Effector CD4-positive, alpha-beta T cell (primary cell): ENCODE measurements around the gene DEFB124.
"Not testable (repeated sequence)": the region's sequence is repeated elsewhere in the genome, so short reads cannot be mapped to it uniquely, and the experiment has no call there.

Source experiments
- DNase-seq: peaks from one replicate; pipeline ENCODE4 v3.0.0-alpha.2; 2020

Gene DEFB124

DNA sequence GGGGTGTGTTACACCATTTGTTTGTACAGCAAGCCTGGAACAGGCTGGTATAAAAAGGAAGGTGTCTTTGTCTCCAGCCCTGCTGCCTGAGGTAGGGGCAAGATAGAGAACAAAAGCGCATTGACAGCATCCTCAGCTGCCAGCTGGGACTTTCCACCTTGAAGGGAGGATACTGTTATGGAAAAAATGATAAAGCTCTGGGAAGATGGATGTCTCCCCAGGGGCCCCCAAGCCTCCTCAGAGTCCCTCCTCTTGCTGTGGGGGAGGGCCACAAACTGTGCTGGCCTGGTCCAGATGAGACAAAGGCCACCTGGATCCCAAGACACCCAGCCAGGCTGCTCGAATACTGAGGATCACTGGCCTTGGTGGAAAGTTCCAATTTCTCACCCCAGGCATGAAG, 13.2 kb upstream of the DEFB124 start:
- no peak for DNase-seq

DNA sequence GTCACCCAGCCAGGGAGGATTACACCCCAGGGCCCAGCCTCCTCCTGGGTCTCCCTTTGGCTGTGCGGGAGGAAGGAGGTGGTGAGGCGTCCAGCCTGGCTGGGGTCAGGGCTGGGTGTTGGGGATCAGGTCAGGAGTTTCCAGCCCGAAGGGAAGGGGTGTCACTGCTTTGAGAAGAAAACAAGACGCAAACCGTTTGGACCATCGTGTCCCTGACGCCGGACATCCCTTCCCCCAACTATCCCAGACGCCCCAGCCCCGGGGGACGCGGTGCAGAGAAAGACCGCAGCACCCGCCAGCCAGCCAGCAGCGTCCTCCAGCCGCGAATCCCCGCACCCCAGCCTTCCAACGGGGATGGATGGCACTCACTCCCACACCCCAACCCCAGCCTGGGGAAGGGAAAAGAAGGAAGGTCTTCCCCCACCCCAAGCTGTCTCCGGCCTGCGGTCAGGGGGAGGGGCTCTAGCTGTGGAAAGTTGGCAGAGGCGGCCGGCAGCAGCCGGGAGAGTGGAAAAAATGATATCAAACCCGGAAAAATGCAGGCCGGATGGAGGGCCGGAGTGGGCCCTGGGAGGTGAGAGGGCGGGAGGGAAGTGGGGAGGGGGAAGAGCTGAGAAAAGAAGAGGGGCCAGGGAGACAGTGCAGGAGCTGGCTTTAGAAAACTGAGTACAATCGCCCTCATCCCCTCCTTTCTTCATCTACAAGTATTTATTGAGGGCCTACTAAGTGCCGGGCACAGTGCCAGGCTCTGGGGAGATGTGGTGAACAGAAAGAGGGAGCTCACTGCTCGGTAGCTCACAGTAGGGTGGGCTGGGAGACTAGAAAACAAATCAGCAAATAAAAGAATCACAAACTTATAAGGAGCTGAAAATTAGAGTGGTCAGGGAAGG, 10.8 kb upstream of the DEFB124 start:
- DNase-seq: no peak

GRCh38 chr20:31484001-31484400, 9.1 kb upstream of the DEFB124 start:
- no peak for DNase-seq

DNA sequence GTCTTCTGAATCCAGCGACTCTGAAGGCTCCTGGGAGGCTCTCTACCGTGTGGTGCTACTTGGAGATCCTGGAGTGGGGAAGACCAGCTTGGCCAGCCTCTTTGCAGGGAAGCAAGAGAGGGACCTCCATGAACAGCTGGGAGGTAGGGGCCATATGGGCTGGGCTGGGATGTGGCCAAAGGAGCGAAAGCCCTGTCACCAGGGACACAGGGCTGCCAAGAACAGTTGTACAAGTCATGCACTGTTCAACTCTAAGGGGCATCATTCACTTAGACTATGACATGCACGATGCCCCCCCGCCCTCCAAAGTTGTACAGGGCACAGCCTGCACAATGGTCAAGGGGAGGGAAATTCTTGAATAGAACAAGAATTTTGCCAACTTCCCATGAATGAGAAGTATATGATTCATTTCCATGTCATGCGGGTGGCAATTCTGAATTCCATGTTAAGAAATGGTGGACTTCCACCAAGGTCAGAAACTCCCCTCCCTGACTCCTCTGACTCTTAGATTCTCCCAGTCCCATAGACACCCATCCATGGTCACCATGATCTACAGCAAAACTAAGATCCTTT, 1.8 kb upstream of the DEFB124 start:
- no peak for DNase-seq

DNA sequence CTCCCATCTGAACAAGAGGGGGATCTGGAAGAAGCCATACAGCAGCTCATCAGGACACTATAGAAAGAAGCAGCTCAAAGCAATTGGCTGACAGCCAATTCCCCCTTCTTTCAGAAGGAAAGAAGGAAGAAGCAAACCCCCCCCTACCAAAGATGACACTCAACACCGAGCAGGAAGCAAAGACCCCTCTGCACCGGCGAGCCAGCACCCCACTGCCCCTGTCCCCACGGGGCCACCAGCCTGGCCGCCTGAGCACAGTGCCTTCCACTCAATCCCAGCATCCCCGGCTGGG, 1.3 kb upstream of the DEFB124 start:
- DNase-seq: no peak

DNA sequence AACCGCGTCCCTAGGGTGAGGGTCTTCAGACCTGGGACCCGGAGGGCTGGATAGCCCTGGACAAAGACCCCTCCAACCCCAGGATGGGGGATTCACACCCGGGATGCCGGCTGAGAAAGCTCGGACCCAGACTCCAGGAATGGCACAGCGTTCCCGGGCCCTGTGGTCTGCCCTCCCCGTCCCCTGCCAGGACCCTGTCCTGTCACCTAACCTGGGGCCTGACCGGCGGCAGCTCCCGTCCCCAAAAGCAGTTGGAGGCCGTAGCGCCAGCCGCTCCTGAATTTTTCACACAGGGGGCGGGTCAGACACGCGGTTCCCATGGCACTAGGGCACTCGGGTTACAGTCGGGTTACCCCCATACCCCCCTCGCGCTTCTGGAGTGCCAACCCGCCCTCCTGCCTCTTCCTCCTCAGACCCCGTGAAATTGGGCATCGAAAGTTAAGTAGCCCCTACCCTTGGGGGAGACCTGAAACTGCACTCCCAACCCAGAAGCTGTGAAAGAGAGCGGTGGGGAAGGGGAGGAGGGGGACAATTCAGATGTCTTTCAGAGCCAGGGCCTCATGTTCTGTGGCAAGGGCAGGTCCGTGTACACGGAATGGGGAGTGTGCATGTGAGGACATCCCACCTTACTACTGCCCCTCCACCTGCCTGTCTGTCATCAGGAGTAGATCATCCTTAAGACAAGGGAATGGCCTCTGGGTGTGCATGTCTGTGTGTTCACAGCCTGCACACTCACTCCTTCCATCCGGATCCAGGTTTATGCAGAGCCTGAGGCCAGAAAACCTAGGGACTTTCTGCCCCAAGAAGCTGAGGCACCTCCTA, 756 bp upstream of the DEFB124 start:
- DNase-seq: no peak

GRCh38 chr20:31474097-31474436, 860 bp downstream of the DEFB124 start:
- no peak for DNase-seq

GRCh38 chr20:31473331-31474096, 1.4 kb downstream of the DEFB124 start:
- DNase-seq: no peak

DNA sequence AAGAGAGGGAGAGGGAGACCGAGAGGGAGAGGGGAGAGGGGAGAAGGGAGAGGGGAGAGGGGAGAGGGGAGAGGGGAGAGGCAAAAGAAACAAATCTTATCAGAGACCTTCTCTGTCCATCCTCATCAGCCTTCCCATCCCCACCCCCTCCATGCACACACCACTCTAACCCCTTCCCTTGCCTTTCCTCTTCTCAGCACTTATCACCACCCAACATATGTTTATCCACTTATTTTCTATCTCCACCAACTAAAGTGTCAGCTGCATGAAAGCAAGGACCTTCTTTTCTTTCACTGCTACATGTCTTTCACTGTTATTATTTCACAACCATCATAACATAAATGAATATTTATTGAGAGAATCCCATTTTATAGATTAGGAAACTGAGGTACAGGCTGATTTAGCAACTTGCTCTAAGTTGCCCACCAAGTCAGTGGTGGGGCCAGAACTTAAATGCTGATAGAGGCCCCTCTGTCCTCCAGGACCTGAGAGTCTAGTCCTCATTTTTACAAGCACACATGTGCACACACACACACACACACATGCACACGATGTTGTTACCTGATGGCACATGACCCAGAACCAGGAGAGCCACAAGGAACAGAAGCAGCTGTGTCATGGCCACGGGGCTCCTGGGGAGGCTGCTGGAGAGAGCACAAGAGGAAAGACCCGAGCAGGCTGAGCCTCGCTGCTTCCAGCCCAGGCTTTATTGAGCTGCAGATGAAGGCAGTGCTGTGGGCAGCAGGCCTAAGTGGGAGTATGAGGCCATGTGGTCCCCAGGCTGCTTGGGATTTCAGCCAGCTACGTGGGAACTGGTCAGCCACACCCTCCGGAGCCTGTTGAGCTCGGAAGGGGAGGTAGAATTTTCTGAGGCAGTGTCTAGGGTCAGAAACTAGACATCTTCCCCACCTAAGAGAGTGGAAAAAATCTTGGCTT, 2.3 kb downstream of the DEFB124 start:
- no peak for DNase-seq

GRCh38 chr20:31470946-31471345, 4.0 kb downstream of the DEFB124 start:
- not testable (repeated sequence) for DNase-seq

DNA sequence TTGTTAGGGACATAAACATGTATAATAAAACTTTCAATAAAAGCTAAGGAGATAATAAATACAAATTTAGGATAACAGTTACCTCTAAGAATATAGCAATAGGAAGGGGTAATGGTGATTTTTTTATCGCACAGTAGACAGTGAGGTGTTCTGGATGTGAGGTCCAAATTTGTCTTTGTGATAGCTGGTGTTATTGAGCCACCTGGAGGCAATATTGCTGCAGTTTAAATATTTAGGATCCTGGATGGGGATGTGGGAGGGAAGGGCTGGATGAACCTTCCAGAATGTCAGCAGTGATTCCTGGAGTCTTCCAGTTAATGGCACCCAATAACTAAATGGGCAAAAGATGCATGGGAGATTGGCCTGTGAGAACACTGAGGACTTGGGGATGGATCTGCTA, 20.6 kb downstream of the DEFB124 start:
- no peak for DNase-seq

DNA sequence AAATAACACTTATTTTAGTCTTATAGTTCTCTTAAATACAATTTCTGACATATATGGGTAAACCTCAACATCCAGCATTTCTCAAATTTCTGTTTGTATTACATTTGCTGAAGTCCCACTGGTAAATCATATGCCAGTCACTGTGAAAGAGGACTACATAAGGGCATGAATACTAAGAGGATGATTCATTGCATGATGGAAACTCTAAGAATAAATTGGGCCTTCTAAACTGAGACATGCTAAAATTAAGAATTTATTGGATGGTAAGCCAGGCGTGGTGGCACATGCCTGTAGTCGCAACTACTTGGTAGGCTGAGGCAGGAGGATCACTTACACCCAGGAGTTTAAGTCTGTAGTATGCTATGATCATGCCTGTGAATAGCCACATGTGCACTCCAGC, 22.4 kb downstream of the DEFB124 start:
- no peak for DNase-seq

DNA sequence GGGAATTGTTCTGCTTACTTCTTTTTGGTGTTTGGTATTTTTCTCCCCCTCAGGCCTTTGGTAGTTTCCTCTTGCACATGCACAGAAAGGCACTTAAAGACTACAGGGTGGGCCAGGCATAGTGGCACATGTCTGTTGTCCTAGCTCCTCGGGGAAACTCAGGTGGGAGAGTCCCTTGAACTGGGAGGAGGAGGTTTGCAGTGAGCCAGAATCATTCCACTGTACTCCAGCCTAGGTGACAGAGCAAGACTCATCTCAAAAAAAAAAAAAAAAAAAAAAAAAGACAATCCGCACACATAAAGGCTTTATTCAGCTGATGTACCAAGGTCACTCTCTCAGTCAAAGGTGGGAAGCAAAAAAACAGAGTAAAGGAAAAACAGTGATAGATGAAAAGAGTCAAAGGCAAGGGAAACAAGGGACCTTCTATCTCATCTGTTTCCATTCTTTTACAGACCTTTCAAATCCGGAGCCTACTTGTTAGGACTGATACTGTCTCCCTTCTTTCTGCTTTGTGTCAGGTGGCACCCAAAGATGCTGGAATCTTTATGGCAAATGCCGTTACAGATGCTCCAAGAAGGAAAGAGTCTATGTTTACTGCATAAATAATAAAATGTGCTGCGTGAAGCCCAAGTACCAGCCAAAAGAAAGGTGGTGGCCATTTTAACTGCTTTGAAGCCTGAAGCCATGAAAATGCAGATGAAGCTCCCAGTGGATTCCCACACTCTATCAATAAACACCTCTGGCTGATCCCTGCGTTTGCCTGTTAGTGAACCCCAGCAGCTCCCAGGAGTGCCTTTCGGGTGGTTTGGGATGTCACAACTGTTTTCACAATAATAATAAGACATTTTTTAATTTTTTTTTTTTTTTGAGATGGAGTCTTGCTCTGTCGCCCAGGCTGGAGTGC, 25.2 kb downstream of the DEFB124 start:
- no peak for DNase-seq

- no peak for DNase-seq
Measured at GRCh38 chr20:31446084-31446819, 28.7 kb downstream of the DEFB124 start.

DNA sequence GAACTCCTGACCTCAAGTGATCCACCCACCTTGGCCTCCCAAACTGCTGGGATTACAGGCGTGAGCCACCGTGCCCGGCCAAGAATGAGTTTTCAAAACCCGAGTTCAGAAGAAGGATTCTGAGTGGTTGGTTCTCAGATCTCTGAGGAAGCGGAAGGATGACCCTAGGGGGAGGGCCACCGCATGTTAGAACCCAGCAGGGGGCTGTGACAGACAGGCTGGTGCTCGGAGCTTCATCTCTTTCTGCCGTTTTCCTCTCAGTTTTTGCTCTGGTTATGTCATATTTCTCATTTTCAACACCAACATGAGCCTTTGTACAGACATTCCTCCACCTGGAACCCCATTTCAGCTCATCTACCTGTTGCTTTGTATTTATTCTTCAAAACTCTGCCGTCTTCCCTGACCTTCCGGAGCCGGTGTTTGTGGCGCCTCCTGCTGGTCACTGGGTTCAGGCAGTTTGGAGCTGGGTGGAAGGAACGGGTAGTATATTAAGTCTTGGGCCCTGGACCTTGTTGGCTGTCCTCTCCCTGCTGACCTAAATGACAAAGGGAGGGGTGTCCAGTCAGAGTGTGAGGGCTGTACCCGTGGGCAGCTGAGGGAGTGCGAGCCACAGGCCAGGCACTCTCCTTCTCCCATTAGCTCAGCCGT, 34.8 kb downstream of the DEFB124 start, which contains the start of gene DEFB123:
Gene DEFB123 (plus strand): TSS at position 621 of the 648 bp plus-strand sequence. CDS start 67 bp downstream, outside the sequence.
- no peak for DNase-seq

GRCh38 chr20:31430568-31431115, 44.3 kb downstream of the DEFB124 start:
- DNase-seq: no peak

- DNase-seq: not testable (repeated sequence)
Measured at GRCh38 chr20:31427576-31427975, 47.4 kb downstream of the DEFB124 start.

GRCh38 chr20:31426891-31427551, 47.9 kb downstream of the DEFB124 start:
- DNase-seq: not testable (repeated sequence)

DNA sequence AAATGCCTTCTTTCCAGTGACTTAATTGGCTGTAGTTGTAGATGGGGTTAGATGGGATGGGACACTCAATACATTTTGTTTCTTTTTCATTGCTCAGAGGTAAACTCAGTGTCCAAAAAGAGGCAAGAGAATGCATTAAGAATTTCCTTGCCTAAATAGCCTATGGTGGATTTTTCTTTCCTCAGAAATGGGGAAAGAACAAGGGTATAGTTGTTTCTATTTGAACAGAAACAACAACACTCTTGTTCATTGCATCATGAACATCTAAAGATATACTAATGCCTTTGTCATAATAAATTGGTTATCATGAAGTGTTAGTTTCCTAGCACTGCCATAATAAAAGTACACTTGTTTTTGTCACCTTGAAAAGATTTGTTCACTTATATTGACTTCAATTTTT, 49.1 kb downstream of the DEFB124 start:
- DNase-seq: no peak
